ENCODE data around the gene ALKBH6. TPM values are rescaled to one million over a fixed set of nuclear protein-coding genes. Genes with fewer than 3 reads are reported as not detected.

The ALKBH6 gene
- total and polyA plus RNA-seq, 9 of the 15 experiments (the other 6 are each of a cell fraction or from before 2014, with no cell fraction given): 0.67 to 62.0 (median 34.5) TPM

- FAIRE-seq: no peak
- no peak for ATAC-seq
- Histone ChIP-seq H2AFZ (ENCODE audit: low read depth, low read length) (no peak overlapping the region), H3K9ac (ENCODE audit: insufficient read depth in 1 of 2, low read depth in 2 of 2, low read length in 2 of 2) (no peak overlapping the region), H3K9me3 (replicated peaks; ENCODE audit: control insufficient read depth, insufficient read depth, low read depth, low read length) (no peaks in the 10 kb centered on the region), H3K79me2 (ENCODE audit: control insufficient read depth, insufficient read depth, low read length) (peaks cover 18% of the 10 kb centered on the region), H3K27me3 (ENCODE audit: control insufficient read depth in 2 of 2, insufficient read depth in 2 of 2, low read length in 2 of 2) (no peaks in the 10 kb centered on the region), H3K27ac (ENCODE audit: extremely low read depth, low read depth, low read length) (no peak overlapping the region), H3K4me1 (replicated peaks in 1 of 2; ENCODE audit: control insufficient read depth in 2 of 2, insufficient read depth in 2 of 2, low read length in 2 of 2) (peaks cover 6 to 23% of the 10 kb centered on the region in 2 experiments; a peak in 4 of 5 replicates), H3K4me2 (ENCODE audit: insufficient read depth, low read length) (no peak overlapping the region), H3K4me3 (no peak overlapping the region), H3K9me1 (ENCODE audit: control insufficient read depth, insufficient read depth, low read length) (no peaks in the 10 kb centered on the region), H3K36me3 (ENCODE audit: control insufficient read depth, insufficient read depth, low read length) (peaks cover 45% of the 10 kb centered on the region; the same call in 2 of the 3 replicates), H4K20me1 (replicated peaks; ENCODE audit: control insufficient read depth, insufficient read depth, low read length) (no peaks in the 10 kb centered on the region)
- peak; percentile 63; the same call in 1 of the 2 replicates for TF ChIP-seq POLR2G (IDR thresholded peaks at IDR 0.05; ENCODE audit: low read depth, low read length)
- no peak for TF ChIP-seq HINFP (tag; conservative IDR thresholded peaks at IDR 0.05; ENCODE audit: low read depth)
- no peak for TF ChIP-seq POLR2AphosphoS5 (IDR thresholded peaks at IDR 0.05; ENCODE audit: control insufficient read depth, insufficient read depth, low read depth, low read length)
- peak; percentile 47; the same call in 1 of the 2 replicates for TF ChIP-seq RBFOX2 (IDR thresholded peaks at IDR 0.05; ENCODE audit: low read depth, low read length)
- TF ChIP-seq RBM25 (IDR thresholded peaks at IDR 0.05; ENCODE audit: low read depth, low read length, severe bottlenecking): peak; percentile 64
- ChIA-PET POLR2A (no interaction called here), CTCF (ENCODE audit: low intra/inter-chr PET ratio) (no interaction called here)
- intact Hi-C loops (cut with micrococcal nuclease) (no loop called here), in situ Hi-C loops (cut with MboI) (no loop called here)
- no TSS peak for BruUV-seq (replicated peaks)
- WGBS (ENCODE audit: insufficient coverage, low coverage, missing lambda C conversion rate): 96% methylated on average over 16 of the region's 22 CpGs
- no peak for DNase-seq (ENCODE audit: extremely low read depth in 1 of 4, low spot score in 3 of 4)
Observed at GRCh38 chr19:36019061-36019670, 5.2 kb upstream of the ALKBH6 start.

Measured in K562 (cell line).